Gastroesophageal sphincter (tissue), 4 donors: ENCODE measurements around the gene ETFA. TPM values are rescaled to one million over a fixed set of nuclear protein-coding genes. Genes with fewer than 3 reads are reported as not detected.
"Not testable (repeated sequence)": the region's sequence is repeated elsewhere in the genome, so short reads cannot be mapped to it uniquely, and the experiment has no call there.

Experiments used
- ATAC-seq: fragments of 150-250 bp; one replicate; pipeline ENCODE4 v1.9.1; 2016; ENCODE audit warnings: mild to moderate bottlenecking, moderate library complexity
- H3K27ac ChIP-seq, 4 donors: fragments of 200-600 bp; sonication (generic) in 3 of 4; 1 replicate in 3 of 4; 2 replicates in 1 of 4; pipeline ENCODE4 v1.5.1; 2016 to 2019
- H3K27me3 ChIP-seq: fragments of 200-600 bp; sonication (generic); one replicate; pipeline ENCODE4 v1.5.1; 2019
- H3K36me3 ChIP-seq, 2 donors: fragments of 200-600 bp; sonication (generic); one replicate each; pipeline ENCODE4 v1.5.1; 2019; ENCODE audit warnings: control low read depth in 1 of 2
- H3K4me1 ChIP-seq, 3 donors: fragments of 200-600 bp; sonication (generic); 1 replicate in 2 of 3; 2 replicates in 1 of 3; pipeline ENCODE4 v1.5.1; 2016 to 2019; ENCODE audit warnings: control low read depth in 2 of 3
- H3K4me3 ChIP-seq, 2 donors: fragments of 200-600 bp; sonication (generic); one replicate each; pipeline ENCODE4 v1.5.1; 2019; ENCODE audit warnings: mild to moderate bottlenecking in 1 of 2, moderate library complexity in 1 of 2
- H3K9me3 ChIP-seq, 3 donors: fragments of 200-600 bp; sonication (generic); one replicate each; pipeline ENCODE4 v1.5.1; 2017 to 2019; ENCODE audit warnings: control low read depth in 2 of 3
- CTCF ChIP-seq, 4 experiments: fragments of 200-600 bp in 2 of 4; fragments of 450-650 bp in 2 of 4; sonication (generic) in 1 of 4; IDR thresholded peaks; one replicate each; pipeline ENCODE4 v1.5.1; 2017 to 2019; ENCODE audit warnings: antibody characterized with exemption in 4 of 4, mild to moderate bottlenecking in 2 of 4, moderate library complexity in 2 of 4
- EP300 ChIP-seq: sonication (generic); formaldehyde crosslinking; IDR thresholded peaks from one replicate; pipeline ENCODE4 v1.6.1; 2017; ENCODE audit warnings: antibody characterized with exemption, mild to moderate bottlenecking
- POLR2A ChIP-seq, 2 donors: fragments of 450-650 bp; IDR thresholded peaks; one replicate each; pipeline ENCODE4 v1.6.1; 2017; ENCODE audit warnings: antibody characterized with exemption in 2 of 2, mild to moderate bottlenecking in 2 of 2, moderate library complexity in 1 of 2
- POLR2AphosphoS5 ChIP-seq: sonication (generic); formaldehyde crosslinking; IDR thresholded peaks from one replicate; pipeline ENCODE4 v1.6.1; 2017; ENCODE audit warnings: antibody characterized with exemption
- WGBS, 2 donors: methylation state at CpG; one replicate each; pipeline ENCODE4 v1.1.5; 2018; ENCODE audit warnings: low coverage in 1 of 2; 5-methylcytosine and 5-hydroxymethylcytosine counted together
- total RNA-seq, 4 donors: library from RNA; depleted of rRNA; stranded (reverse); fragments of >200 nt; gene quantifications; one replicate each; pipeline ENCODE4 v1.1.0, GENCODE V29; 2016

ETFA gene
- total RNA-seq, 4 donors from 2014 or later, result 113 to 168 (median 137) TPM

- H3K4me3 ChIP-seq, result no peak overlapping the region
- no peak for ATAC-seq
- no peaks in the 10 kb centered on the region for H3K27me3 ChIP-seq
- H3K9me3 ChIP-seq, result no peaks in the 10 kb centered on the region
- TF ChIP-seq CTCF (IDR thresholded peaks at IDR 0.05), result no peak
- H3K27ac ChIP-seq, result no peak overlapping the region
- H3K36me3 ChIP-seq, result no peaks in the 10 kb centered on the region
- peaks cover 0 to 37% (median 4%) of the 10 kb centered on the region in 3 donors for H3K4me1 ChIP-seq
- WGBS, 2 donors, result 100% methylated on average over 1 of the region's 1 CpG
Observed at GRCh38 chr15:76296849-76297248, 14.4 kb downstream of the ETFA start.

- ATAC-seq, H3K4me3 ChIP-seq, H3K36me3 ChIP-seq, H3K9me3 ChIP-seq, H3K27ac ChIP-seq, H3K27me3 ChIP-seq: not testable (repeated sequence)
- WGBS, 2 donors, result 100% methylated on average over 1 of the region's 1 CpG; no CpG with 5 or more reads in 1 of the 2 donors
- peaks cover 0 to 23% (median 4%) of the 10 kb centered on the region in 3 donors for H3K4me1 ChIP-seq
Observed at GRCh38 chr15:76294463-76294862, 16.8 kb downstream of the ETFA start.

- Histone ChIP-seq H3K4me3 (no peak overlapping the region), H3K36me3 (peaks cover 0 to 9% of the 10 kb centered on the region in 2 donors), H3K27me3 (no peaks in the 10 kb centered on the region), H3K27ac (no peak overlapping the region), H3K4me1 (peaks cover 0 to 16% (median 4%) of the 10 kb centered on the region in 3 donors), H3K9me3 (no peaks in the 10 kb centered on the region)
- no peak for ATAC-seq
- 0% methylated on average over 1 of the region's 1 CpG for WGBS, 2 donors
- TF ChIP-seq POLR2AphosphoS5 (no peak), POLR2A (IDR thresholded peaks at IDR 0.05) (no peak), CTCF (IDR thresholded peaks at IDR 0.05) (no peak), EP300 (no peak)
Observed at GRCh38 chr15:76293361-76293760, 17.9 kb downstream of the ETFA start.

GRCh38 chr15:76289582-76289981 is 21.7 kb downstream of the ETFA start:
- H3K4me3 ChIP-seq, result no peak overlapping the region
- no peak overlapping the region for H3K27ac ChIP-seq
- ATAC-seq, result no peak
- peaks cover 5 to 42% of the 10 kb centered on the region in 2 donors for H3K36me3 ChIP-seq
- peaks cover 0 to 17% (median 4%) of the 10 kb centered on the region in 3 donors for H3K4me1 ChIP-seq
- 62 to 63% methylated on average over 3 of the region's 3 CpGs for WGBS, 2 donors
- TF ChIP-seq POLR2A (IDR thresholded peaks at IDR 0.05) (no peak), CTCF (IDR thresholded peaks at IDR 0.05) (no peak), EP300 (no peak), POLR2AphosphoS5 (no peak)
- H3K27me3 ChIP-seq, result no peaks in the 10 kb centered on the region
- no peaks in the 10 kb centered on the region for H3K9me3 ChIP-seq

- no peak overlapping the region for H3K4me3 ChIP-seq
Observed at GRCh38 chr15:76286271-76286879, 24.9 kb downstream of the ETFA start.

More at GRCh38 chr15:76286271-76286879, 24.9 kb downstream of the ETFA start:
- H3K27me3 ChIP-seq, result no peaks in the 10 kb centered on the region
- no peak for ATAC-seq
- WGBS, 2 donors, result 58 to 65% methylated on average over 4 of the region's 4 CpGs
- H3K36me3 ChIP-seq, result peaks cover 5 to 74% of the 10 kb centered on the region in 2 donors
- H3K9me3 ChIP-seq, result no peaks in the 10 kb centered on the region
- TF ChIP-seq POLR2AphosphoS5 (no peak), CTCF (IDR thresholded peaks at IDR 0.05) (no peak), POLR2A (IDR thresholded peaks at IDR 0.05) (no peak), EP300 (no peak)
- H3K4me1 ChIP-seq, result peaks cover 0 to 4% (median 0%) of the 10 kb centered on the region in 3 donors
- no peak overlapping the region for H3K27ac ChIP-seq
